Right renal pelvis (tissue), 4 donors: ENCODE measurements around the gene GET4. TPM values are rescaled to one million over a fixed set of nuclear protein-coding genes. Genes with fewer than 3 reads are reported as not detected.

Experiments
- DNase-seq, 4 donors: peaks; one replicate each; pipeline ENCODE4 v3.0.0-alpha.2; 2013; ENCODE audit warnings: low read depth in 4 of 4, low spot score in 3 of 4, missing footprints in 1 of 4
- polyA plus RNA-seq, 4 donors: library from polyadenylated mRNA; unstranded; fragments of 120-200 nt; gene quantifications; one replicate each; pipeline ENCODE4 v1.2.1, GENCODE V29; 2013; ENCODE audit not compliant: insufficient read length in 4 of 4

Gene GET4
- polyA plus RNA-seq, 4 donors = 33.2 to 47.4 (median 39.0) TPM

DNA sequence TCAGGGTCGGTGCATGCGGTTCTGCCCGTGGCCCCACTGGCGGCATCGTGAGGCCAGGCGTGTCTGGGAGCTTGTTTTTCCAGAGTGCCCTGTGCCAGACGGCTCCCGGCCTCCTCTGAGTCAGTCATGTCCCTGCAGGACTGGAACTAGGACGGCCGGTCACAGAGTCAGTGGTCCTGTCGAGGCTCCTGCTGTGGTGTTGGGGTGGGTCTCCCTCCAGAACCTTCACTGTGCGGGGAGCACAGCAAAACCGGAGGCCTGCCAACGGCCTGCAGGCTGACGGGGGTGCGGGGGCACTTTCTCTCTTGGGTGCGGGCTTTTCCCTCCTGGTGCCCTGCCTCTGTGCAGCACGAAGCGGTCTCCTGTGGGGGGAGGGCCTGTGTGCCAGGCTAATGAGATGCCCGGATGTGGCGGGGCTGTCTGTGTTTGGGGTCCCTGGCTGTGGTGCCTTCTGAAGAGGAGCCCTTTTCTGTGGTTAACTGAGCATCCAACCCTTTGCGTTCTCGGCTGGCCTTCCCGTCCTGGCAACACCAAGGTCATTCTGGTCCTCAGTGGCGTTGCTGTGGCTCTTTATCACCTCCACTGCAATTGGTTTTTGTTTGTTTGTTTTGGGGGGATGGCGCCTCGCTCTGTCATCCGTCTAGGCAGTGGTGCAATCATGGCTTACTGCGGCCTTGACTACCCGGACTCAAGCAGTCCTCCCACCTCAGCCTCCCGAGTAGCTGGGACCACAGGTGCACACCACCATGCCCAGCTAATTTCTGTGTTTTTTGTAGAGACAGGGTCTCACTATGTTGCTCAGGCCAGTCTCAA lies 8.0 kb downstream of the GET4 start:
- no peak for DNase-seq

DNA sequence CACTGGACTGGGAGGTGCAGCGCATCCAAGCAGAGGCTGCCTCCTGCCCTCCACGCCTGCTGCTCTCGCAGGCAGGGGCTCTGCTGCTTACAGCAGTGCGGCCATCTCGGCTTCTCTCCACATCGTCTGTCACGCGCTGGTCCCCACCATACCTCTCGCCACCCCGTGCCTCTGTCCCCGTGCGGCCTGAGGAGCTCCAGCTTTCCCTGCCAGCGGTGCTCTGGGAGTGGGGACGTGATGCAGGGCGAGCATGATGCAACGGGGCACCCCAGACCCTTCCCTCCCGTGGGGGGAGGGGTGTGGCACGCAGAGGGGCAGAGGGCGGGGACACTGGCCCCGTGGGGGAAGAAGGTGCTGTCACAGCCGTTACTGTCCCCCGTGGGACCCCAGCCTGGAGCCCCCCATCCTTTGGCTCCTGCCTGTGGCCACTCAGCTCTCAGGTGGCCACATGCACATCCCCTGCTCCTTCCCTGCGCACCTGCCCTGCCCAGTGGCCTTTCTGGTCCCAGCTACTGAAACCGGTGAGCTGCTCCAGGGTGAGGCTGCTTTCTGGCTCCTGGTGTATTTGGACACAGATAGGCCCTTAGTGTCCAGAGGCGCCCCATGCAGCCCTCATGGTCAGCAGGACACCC lies 9.0 kb downstream of the GET4 start:
- DNase-seq = no peak

DNA sequence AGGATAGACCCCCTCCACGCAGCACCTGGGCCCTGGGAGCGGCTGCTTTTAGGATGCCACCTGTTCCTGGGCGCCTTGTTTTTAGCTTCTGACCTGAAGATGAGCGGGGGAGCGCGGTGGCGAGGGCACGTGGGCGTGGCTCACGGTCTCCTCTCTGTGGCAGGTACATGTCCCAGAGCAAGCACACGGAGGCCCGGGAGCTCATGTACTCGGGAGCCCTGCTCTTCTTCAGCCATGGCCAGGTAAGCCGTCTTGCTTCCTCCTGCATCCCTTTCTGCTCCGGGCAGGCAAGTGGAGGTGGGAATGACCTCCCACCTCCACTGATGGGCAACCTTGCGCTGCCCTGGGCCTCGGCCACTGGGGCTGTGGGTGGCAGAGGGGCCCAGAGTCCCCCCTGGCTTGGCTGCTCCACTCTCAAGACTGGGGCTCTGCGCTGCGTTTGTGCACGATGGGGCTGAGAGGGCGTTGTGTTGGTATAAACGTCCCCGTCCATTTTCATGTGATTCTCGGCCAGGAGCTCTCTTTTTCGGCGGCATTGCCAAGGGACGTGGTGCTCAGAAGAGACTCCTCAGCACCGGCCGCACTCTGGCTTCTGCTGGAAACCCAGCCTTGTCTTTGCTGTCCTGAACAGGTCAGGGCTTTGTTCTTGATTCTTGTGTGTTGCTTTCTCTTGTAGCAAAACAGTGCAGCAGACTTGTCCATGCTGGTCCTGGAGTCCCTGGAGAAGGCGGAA lies 9.7 kb downstream of the GET4 start:
- DNase-seq = no peak

DNA sequence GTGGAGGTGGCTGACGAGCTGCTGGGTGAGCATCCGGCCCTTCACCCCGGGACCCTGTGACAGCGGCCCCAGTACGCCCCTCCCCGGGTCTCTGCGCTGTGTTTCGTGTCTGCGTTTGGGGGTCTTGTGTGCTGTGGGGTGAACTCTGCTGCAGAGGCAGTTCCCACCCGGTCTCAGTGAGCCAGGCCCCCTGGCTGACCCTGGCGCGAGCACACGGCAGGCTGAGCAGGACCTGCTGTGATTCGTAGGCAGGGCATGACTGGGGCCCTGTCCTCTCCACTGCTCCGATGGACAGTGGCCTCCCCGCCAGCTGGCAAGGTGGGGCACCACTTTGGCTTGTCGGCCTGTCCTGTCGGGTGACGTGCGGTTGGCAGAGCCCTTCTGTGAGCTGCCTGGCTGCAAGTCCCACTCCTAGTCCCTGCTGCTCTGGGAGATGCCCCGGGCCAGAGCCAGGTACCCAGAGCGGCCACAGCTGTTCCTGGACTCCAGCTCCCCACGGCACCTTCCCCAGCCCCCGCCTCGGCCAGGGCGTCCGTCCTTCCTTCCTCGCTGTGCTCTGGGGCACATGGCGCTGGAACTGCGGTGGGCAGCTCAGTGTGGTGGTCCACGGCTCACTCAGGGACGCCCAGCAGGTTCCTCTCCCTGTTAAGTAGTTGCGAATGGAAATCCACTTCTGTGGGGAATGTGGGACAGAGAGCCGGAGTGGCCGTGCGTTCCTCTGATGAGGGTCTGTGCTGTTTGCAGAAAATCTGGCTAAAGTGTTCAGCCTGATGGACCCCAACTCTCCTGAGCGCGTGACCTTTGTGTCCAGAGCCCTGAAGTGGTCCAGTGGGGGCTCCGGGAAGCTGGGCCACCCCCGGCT lies 10.5 kb downstream of the GET4 start:
- DNase-seq = no peak

DNA sequence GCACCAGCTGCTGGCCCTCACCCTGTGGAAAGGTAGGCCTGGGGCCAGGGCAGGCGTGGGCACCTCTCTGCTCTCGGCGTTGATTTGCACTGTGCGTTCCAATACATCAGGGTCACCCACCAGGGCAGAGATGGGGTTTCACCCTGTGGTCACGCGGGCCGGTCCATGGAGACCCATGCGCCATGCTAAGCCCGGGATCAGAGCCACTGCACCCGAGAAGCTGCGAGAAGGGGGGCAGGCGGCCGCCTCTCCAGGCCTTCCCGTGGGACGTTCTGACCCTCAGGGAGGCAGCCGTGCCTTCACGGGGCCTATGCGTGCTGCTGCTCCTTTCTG lies 11.1 kb downstream of the GET4 start:
- DNase-seq = no peak

DNA sequence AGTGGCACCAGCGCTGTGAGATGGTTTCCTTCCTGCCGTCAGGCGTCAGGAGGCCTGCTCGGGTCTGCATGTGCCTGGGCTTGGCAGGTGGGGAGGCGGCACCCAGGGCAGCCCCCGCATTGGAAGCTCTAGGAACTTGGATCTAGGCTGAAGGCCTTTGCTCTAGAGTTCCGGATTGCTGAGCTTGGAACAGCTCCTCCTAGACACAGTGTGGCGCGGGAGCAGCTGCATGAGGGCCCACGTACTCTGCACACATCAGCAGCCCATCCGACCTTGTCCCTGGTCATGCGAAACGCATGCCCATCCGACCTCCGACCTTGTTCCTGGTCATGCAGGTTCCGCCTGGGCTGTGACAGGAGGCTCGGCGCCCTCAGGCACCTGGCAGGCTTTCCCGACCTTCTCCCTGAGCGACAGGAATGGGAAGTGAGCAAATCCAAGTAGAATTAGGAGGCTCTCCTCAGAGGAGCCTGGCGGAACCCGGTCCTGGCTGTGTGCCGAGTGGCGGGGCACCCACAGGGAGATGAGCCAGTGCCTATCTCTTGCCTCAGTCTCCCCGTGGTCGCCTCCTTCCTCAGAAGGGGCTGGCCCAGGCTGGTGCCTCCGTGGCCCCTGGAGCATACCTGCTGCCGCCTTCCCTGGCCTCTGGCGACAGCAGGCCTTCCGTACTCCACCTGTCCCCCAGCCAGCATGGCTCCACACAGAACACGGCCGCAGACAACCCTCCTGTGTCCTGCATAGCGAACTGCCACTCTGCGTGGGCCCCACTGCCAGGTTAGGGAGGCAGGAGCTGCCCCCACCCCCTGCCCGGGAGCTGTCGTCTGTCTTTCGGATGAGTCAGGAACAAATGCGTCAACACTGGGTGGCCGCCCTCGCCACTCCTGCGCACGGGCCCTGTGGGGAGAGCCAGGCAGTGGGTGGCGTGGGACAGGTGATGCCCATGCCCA lies 12.0 kb downstream of the GET4 start:
- DNase-seq = no peak

DNA sequence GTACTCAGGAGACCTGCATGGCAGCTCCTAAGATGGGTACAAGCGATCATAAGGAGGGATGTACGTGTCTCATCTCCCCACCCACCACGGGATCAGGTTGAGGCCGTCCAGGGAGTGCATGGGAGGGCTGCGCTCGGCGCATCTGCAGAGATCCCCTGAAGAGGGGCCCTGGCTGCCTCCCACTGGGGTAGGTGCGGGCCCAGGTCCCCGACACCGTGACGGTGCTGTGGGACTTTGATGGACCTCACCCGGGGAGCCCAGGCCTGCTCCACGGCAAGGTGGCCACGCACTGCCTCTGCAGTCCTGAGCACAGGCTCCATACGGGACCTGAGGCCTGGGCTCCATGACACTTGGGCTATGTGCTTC lies 12.7 kb downstream of the GET4 start:
- DNase-seq = no peak

DNA sequence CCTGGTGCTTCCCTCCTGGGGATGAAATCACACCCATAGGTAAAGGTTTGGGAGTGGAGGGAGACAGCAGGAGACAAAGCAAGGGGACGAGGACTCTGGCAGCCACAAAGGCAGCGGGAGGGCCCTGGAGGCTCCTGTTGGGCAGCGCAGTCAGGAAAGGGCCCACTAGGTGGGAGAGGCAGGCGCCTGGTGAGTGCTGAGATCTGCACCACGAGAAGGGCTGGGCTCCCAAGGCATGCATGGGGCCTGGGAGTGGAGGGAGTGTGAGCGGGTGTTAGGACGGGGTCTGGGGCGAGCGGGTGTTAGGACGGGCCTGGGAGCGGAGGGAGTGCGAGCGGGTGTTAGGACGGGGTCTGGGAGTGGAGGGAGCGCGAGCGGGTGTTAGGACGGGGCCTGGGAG lies 13.0 kb downstream of the GET4 start:
- no peak for DNase-seq

DNA sequence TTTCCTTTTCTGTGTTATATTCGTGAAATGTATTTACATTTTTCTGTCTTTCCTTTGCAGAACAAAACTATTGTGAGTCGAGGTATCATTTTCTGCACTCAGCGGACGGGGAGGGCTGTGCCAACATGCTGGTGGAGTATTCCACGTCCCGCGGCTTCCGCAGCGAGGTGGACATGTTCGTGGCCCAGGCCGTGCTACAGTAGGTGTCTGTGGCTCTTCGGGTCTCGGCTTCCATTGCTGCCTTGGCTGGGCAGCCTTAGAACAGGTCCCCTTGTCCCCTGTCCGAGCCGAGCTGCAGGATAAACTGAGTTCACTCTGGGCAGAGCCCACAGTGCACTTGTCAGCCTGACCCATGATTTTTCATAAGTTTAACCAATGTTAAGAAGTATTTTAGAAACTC lies 14.5 kb downstream of the GET4 start:
- DNase-seq = no peak

DNA sequence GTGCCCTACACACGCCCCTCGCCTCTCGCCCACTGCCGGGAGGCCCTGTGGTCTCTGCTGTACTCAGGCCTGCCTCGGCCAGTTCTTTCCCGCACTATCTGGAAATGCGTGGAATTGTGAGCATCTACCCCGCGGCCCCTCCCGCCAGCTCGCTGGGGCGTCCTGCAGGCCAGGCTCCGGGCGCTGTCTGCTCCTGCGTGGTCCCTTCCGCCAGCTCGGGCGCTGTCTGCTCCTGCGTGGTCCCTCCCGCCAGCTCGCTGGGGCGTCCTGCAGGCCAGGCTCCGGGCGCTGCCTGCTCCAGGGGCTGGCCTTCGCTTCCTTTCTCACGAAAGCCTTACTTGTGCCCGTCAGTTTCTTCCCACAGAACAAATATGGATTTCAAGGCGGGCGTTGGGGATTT lies 14.9 kb downstream of the GET4 start:
- no peak for DNase-seq

DNA sequence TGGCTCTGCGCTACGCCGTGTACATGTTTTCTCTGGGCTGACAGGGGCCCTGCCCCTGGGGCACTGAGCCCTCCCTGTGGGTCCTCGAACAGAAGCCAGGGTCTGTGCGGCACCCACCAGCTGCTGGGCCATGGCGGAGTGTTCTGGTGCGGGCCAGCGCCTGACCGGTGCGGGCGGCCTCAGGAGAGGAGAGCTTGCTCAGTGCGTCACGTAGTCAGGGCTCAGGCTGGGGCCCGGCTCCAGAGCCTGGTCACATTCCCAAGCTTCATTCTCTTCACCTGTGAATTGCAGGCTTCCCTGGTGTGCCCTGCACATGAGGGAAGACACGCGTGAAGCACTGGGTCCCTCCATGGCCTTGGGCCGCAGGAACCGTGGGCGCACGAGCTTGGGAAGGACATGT lies 15.5 kb downstream of the GET4 start:
- no peak for DNase-seq

DNA sequence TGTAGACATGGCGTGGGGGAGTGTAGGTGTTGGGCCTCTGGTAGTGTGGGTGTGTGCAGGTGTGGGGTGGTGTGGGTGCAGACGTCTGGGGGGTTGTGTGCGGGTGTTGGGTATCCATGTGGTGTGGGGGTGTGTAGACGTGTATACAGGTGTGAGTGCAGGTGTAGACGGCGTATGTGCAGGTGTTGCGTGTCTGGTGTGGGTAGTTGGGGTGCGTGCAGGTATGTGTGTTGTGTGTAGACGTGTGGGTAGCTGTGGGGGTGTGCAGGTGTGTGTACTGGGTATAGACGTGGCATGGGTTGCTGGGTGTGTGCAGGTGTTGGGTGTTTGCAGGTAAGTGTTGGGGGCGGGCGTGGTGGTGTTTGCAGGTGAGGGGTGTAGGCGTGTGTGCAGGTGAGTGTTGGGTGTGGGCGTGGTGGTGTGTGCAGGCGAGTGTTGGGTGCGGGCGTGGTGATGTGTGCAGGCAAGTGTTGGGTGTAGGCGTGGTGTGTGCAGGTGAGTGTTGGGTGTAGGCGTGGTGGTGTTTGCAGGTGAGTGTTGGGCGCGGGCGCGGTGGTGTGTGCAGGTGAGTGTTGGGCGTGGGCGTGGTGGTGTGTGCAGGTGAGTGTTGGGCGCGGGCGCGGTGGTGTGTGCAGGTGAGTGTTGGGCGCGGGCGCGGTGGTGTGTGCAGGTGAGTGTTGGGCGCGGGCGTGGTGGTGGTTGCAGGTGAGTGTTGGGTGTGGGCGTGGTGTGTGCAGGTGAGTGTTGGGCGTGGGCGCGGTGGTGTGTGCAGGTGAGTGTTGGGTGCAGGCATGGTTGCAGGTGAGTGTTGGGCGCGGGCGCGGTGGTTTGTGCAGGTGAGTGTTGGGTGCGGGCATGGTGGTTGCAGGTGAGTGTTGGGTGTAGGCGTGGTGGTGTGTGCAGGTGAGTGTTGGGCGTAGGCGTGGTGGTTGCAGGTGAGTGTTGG lies 16.6 kb downstream of the GET4 start:
- no peak for DNase-seq

DNA sequence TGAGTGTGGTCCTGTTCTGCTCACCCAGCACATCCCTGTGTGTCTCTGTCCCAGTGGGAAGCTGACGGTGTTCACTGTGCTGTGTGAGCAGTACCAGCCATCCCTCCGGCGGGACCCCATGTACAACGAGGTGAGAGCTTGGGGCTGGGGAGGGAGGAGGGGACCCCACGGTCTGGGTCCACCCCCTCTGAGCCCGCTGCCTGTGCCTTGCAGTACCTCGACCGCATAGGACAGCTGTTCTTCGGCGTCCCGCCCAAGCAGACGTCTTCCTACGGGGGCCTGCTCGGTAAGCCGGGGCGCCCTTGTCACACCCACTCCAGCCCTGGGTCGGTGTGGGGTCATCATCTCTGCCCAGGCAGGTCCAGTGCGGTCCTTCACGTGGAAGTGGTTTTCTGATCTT lies 17.3 kb downstream of the GET4 start:
- DNase-seq = no peak

DNA sequence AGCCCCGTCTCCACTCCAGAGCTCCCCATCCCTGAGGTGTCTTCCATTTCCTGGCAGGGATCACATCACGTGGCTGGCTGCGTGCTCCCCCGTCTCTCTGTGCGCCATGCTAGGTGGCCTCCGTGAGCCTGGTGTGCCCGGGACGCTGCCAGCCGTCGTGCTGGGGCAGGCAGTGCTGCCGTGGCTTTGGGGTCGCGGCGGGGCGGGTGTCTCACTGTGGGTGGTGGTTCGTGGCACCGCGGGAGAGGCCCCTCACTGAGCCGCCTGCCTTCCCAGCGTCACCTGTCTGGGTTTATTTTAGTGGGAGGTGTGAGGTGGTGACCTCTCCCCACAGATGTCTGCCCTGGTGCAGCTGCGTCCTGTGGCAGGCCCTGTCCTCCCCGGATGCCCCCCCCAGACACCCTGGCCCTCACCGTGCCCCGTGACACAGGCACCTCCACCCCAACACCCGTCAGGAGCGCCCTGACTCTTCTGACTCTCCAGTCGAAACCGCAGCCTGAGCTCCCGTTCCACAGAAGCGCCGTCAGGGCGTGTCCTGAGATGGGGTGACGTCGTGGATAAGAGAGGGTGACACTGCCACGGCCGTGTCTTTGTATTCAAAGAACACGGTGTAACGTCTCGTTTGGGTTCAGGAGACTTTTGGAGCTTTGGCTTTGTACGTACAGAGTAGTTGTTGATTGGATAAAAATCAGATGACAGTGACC lies 18.0 kb downstream of the GET4 start:
- no peak for DNase-seq

DNA sequence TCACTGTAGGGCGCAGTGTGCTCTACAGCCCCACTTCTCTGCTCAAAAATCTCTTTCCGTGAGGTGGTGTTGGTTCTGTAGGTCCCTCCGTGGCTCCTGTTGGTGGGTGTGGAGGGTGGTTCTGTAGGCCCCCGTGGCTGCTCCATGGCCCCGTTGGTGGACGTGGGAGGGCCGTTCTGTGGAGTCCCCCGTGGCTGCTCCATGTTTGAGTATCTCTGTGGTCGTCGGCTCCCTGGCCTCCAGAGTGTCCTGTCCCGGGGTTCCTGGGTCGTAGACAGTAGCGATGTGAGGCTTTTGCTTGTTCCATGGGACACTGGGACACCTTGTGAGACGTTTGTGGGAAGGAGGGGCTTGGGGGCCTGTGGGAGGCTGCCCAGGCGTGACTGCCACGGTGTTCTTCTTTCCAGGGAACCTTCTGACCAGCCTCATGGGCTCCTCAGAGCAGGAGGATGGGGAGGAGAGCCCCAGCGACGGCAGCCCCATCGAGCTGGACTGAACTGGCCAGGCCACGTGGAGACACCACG lies 18.6 kb downstream of the GET4 start:
- no peak for DNase-seq

DNA sequence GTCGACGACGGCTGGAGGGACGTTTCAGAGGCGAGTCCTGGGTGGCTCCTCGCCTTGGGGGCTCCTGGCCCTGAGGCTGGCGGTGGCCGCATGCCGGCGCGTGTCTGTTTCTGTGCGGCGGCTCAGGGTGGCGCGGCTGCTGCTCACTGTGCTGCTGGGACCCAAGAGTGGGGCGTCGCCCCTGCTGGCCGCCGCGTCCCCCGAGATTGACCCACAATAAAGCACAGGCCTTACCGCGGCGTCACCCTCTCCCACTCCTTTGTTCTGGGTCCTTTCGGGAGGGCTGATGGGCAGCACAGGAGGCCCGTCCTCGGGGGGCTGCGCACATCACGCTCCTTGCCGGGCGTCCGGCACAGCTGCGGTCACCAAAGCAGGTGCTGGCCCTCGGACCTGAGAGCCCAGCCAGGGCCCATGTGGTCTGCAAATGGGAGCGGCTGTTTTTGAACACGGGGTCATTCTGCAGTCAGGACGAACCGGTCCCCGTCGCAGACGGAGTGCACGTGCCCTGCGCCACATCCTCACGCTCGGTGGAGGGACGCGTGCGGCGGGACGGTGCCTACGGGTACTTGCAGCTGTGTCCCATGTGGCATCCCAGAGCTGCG lies 19.2 kb downstream of the GET4 start:
- no peak for DNase-seq

DNA sequence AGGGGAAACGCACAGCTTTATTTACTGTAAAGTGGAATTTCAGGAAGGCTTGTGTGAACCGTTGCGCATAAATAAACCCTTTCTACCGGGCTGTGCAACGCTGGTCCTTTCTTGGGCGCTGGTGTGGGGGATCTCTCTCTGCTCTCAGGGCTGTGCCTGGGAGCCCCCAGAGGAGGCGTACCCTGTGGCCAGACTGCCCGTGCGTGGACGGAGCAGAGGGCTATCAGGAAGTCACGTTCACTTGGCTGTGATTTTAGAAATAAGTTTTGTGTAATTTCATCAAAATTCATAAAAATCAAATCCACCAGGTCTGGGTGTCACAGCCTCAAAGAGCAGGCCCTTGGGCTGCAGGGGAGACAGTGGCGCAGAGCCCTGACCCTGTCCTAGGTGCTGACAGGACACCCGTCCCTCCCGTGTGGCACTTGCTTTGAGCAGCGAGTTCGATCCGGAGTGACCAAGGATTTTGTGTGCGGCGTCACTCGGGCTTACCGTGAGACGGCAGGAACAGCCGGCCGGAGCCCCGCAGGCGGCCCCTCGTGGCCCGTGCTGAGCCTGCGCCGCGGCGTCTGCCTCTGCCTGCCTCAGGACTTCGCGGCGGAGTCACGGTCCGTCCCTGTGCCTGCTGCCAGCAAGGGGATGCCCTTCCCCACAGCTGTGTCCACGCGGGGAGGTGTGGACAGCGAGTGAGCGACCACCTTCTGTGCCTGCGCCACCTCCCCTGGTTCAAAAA lies 20.2 kb downstream of the GET4 start:
- no peak for DNase-seq
